Endodermal cell (in vitro differentiated cells): ENCODE data around the gene DNM3. TPM values are rescaled to one million over a fixed set of nuclear protein-coding genes. Genes with fewer than 3 reads are reported as not detected.

Source experiments
- DNase-seq: peaks from one replicate; pipeline ENCODE4 v3.0.0-alpha.2; 2017
- H3K27ac ChIP-seq: 2 replicates; pipeline ENCODE4 v1.5.1; 2013; ENCODE audit warnings: mild to moderate bottlenecking, low read depth, low read length, moderate library complexity
- H3K27me3 ChIP-seq: 2 replicates; pipeline ENCODE4 v1.6.1; 2013; ENCODE audit warnings: mild to moderate bottlenecking, low read length, moderate library complexity; ENCODE audit not compliant: insufficient read depth, control insufficient read depth, poor library complexity, severe bottlenecking
- H3K36me3 ChIP-seq: 2 replicates; pipeline ENCODE4 v1.7.0; 2013; ENCODE audit warnings: mild to moderate bottlenecking, low read length, moderate library complexity; ENCODE audit not compliant: control insufficient read depth, insufficient read depth
- H3K4me1 ChIP-seq: one replicate; pipeline ENCODE4 v1.7.0; 2013; ENCODE audit warnings: low read length; ENCODE audit not compliant: control insufficient read depth, insufficient read depth
- H3K4me3 ChIP-seq: 2 replicates; pipeline ENCODE4 v1.5.1; 2013; ENCODE audit warnings: mild to moderate bottlenecking, low read length, moderate library complexity
- H3K9ac ChIP-seq: 2 replicates; pipeline ENCODE4 v1.6.1; 2013; ENCODE audit warnings: mild to moderate bottlenecking, low read length, moderate library complexity; ENCODE audit not compliant: poor library complexity, severe bottlenecking; ENCODE audit errors: extremely low read depth
- H3K9me3 ChIP-seq: 2 replicates; pipeline ENCODE4 v1.6.1; 2013; ENCODE audit warnings: mild to moderate bottlenecking, low read length, moderate library complexity; ENCODE audit not compliant: control insufficient read depth
- H3K27ac Mint-ChIP-seq: 2 replicates; pipeline ENCODE4 v1.8.0; 2020; ENCODE audit warnings: mixed read lengths
- H3K27me3 Mint-ChIP-seq: 2 replicates; pipeline ENCODE4 v1.8.0; 2021; ENCODE audit warnings: mild to moderate bottlenecking, mixed read lengths; ENCODE audit not compliant: insufficient read depth
- H3K36me3 Mint-ChIP-seq: 2 replicates; pipeline ENCODE4 v1.8.0; 2020; ENCODE audit warnings: low read depth, mixed read lengths
- H3K4me1 Mint-ChIP-seq: 2 replicates; pipeline ENCODE4 v1.8.0; 2020; ENCODE audit warnings: mixed read lengths
- H3K4me3 Mint-ChIP-seq: 2 replicates; pipeline ENCODE4 v1.8.0; 2020; ENCODE audit warnings: mild to moderate bottlenecking, moderate library complexity, mixed read lengths
- H3K9me3 Mint-ChIP-seq: 2 replicates; pipeline ENCODE4 v1.8.0; 2020; ENCODE audit warnings: mild to moderate bottlenecking, mixed read lengths
- CTCF ChIP-seq: fragments of 200-600 bp; sonication (generic); conservative IDR thresholded peaks from 2 replicates; pipeline ENCODE4 v1.5.0; 2021; ENCODE audit warnings: antibody characterized with exemption, mild to moderate bottlenecking
- WGBS, 2 experiments: methylation state at CpG; one replicate each; pipeline versions ENCODE4 v1.1.5 to v1.1.7; 2013; ENCODE audit warnings: missing lambda C conversion rate in 2 of 2, mixed read lengths in 1 of 2; ENCODE audit not compliant: insufficient coverage in 1 of 2, insufficient read length in 1 of 2; 5-methylcytosine and 5-hydroxymethylcytosine counted together
- total RNA-seq, 2 donors: library from RNA; stranded (reverse); fragmentation: NEBNext Ultra II Directional in 1 of 2; extraction: Animal tissue kit (Norgen Biotek cat#: 25700) in 1 of 2; gene quantifications; 2 replicates in 1 of 2; 3 replicates in 1 of 2; pipeline ENCODE4 v1.2.1, GENCODE V29; 2021

DNM3 gene
- total RNA-seq, 2 donors from 2014 or later = 0.53 to 1.8 TPM

GRCh38 chr1:171999756-172000155, 158.5 kb downstream of the DNM3 start:
- no peaks in the 10 kb centered on the region for H3K9me3 ChIP-seq
- H3K4me1 ChIP-seq = no peaks in the 10 kb centered on the region
- H3K27ac ChIP-seq = no peak overlapping the region
- no peaks in the 10 kb centered on the region for H3K36me3 ChIP-seq
- H3K9ac ChIP-seq = no peak overlapping the region
- no peak overlapping the region for H3K27ac Mint-ChIP-seq
- TF ChIP-seq CTCF = no peak
- H3K9me3 Mint-ChIP-seq = peaks cover under 1% of the 10 kb centered on the region
- H3K27me3 ChIP-seq = no peaks in the 10 kb centered on the region
- H3K4me3 ChIP-seq = no peak overlapping the region
- H3K4me3 Mint-ChIP-seq = no peak overlapping the region
- H3K4me1 Mint-ChIP-seq = peaks cover 3% of the 10 kb centered on the region
- 91 to 92% methylated on average over 2 of the region's 2 CpGs for WGBS, 2 experiments
- H3K27me3 Mint-ChIP-seq = no peaks in the 10 kb centered on the region
- H3K36me3 Mint-ChIP-seq = no peaks in the 10 kb centered on the region
- no peak for DNase-seq

GRCh38 chr1:172001288-172001687, 160.0 kb downstream of the DNM3 start:
- Histone ChIP-seq H3K4me1 (no peaks in the 10 kb centered on the region), H3K9ac (no peak overlapping the region), H3K27me3 (no peaks in the 10 kb centered on the region), H3K36me3 (no peaks in the 10 kb centered on the region), H3K27ac (no peak overlapping the region), H3K4me3 (no peak overlapping the region), H3K9me3 (no peaks in the 10 kb centered on the region)
- no peaks in the 10 kb centered on the region for H3K36me3 Mint-ChIP-seq
- H3K9me3 Mint-ChIP-seq = no peaks in the 10 kb centered on the region
- WGBS, 2 experiments = 84 to 91% methylated on average over 2 to 3 of the region's 3 CpGs
- no peaks in the 10 kb centered on the region for H3K27me3 Mint-ChIP-seq
- no peak for TF ChIP-seq CTCF
- H3K4me1 Mint-ChIP-seq = peaks cover 3% of the 10 kb centered on the region
- no peak for DNase-seq
- no peak overlapping the region for H3K4me3 Mint-ChIP-seq
- no peak overlapping the region for H3K27ac Mint-ChIP-seq

- Mint-ChIP-seq H3K9me3 (no peaks in the 10 kb centered on the region), H3K4me1 (no peaks in the 10 kb centered on the region), H3K4me3 (no peak overlapping the region), H3K36me3 (no peaks in the 10 kb centered on the region), H3K27me3 (no peaks in the 10 kb centered on the region), H3K27ac (no peak overlapping the region)
- Histone ChIP-seq H3K27me3 (no peaks in the 10 kb centered on the region), H3K27ac (no peak overlapping the region), H3K9ac (no peak overlapping the region), H3K9me3 (no peaks in the 10 kb centered on the region), H3K4me1 (no peaks in the 10 kb centered on the region), H3K4me3 (no peak overlapping the region), H3K36me3 (no peaks in the 10 kb centered on the region)
- WGBS, 2 experiments = 19% methylated on average over 3 of the region's 3 CpGs; no CpG with 5 or more reads in 1 of the 2 experiments
- DNase-seq = peak; percentile 50
- peak; percentile 84 for TF ChIP-seq CTCF
These were observed 161.5 kb downstream of the DNM3 start for GRCh38 chr1:172002725-172003345.
